Ishikawa (cell line): ENCODE results near the gene CXCL17.

Experiments
- CEBPB ChIP-seq: IDR thresholded peaks from 2 replicates; pipeline ENCODE4 v1.6.1; 2012
- CREB1 ChIP-seq: IDR thresholded peaks from 2 replicates; pipeline ENCODE4 v1.6.1; 2012; ENCODE audit warnings: low read depth
- EGR1 ChIP-seq: IDR thresholded peaks from 2 replicates; pipeline ENCODE4 v1.6.1; 2012
- EP300 ChIP-seq: IDR thresholded peaks from 2 replicates; pipeline ENCODE4 v1.6.1; 2012; ENCODE audit warnings: borderline replicate concordance
- FOXM1 ChIP-seq: IDR thresholded peaks from 2 replicates; pipeline ENCODE4 v1.6.1; 2012; ENCODE audit warnings: low read depth, borderline replicate concordance
- MAX ChIP-seq: IDR thresholded peaks from 2 replicates; pipeline ENCODE4 v1.6.1; 2012
- NFIC ChIP-seq: IDR thresholded peaks from 2 replicates; pipeline ENCODE4 v1.6.1; 2012
- RAD21 ChIP-seq: IDR thresholded peaks from 2 replicates; pipeline ENCODE4 v1.6.1; 2012; ENCODE audit warnings: low read depth
- TAF1 ChIP-seq: IDR thresholded peaks from 2 replicates; pipeline ENCODE4 v1.6.1; 2012; ENCODE audit warnings: low read depth, mild to moderate bottlenecking
- TCF12 ChIP-seq: IDR thresholded peaks from 2 replicates; pipeline ENCODE4 v1.6.1; 2012; ENCODE audit warnings: low read depth
- TEAD4 ChIP-seq: IDR thresholded peaks from 2 replicates; pipeline ENCODE4 v1.6.1; 2012
- USF1 ChIP-seq: IDR thresholded peaks from 2 replicates; pipeline ENCODE4 v1.6.1; 2012
- YY1 ChIP-seq: IDR thresholded peaks from 2 replicates; pipeline ENCODE4 v1.6.1; 2012; ENCODE audit warnings: low read depth
- ZBTB7A ChIP-seq: IDR thresholded peaks from 2 replicates; pipeline ENCODE4 v1.6.1; 2012; ENCODE audit warnings: low read depth
- TF ChIP-seq, protein P1 (sequence below): IDR thresholded peaks from 2 replicates; pipeline ENCODE4 v1.6.1; 2012; ENCODE audit warnings: low read depth, mild to moderate bottlenecking

Gene CXCL17

DNA sequence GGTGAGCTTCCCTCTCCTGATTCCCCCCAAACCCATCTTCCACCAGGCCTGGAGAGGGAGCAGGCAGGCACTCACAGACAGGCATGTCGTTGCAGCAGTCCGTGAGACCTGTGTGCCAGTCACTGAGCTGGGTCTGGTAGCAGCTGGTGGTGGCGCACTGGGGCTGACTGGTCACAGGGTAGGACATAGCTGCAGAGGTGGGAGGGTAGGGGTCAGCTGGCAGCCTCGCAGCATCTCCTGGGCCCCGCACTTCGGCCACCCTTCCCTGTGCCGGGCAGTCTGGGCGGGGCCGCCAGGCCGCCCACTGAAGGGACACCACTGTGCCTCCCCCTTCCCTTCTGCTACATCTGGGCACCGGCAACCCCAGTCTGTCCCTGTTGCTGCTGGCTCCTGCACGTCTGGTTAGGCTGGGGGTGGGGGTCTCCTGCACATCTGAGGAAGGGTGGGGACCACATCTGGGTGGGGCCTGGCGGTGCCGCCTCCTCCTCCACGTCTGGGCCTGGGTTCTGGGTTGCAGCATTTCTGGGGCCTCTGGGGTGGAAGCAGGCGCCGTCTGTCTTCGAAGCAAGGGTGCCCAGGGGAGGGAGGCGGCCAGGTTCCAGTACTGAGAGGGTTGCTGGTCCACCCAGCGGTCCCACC lies 53.8 kb downstream of the CXCL17 start:
- TF ChIP-seq EP300, result no peak
- no peak for TF ChIP-seq CREB1
- no peak for TF ChIP-seq TEAD4
- TF ChIP-seq TCF12, result no peak
- TF ChIP-seq, protein P1, sequence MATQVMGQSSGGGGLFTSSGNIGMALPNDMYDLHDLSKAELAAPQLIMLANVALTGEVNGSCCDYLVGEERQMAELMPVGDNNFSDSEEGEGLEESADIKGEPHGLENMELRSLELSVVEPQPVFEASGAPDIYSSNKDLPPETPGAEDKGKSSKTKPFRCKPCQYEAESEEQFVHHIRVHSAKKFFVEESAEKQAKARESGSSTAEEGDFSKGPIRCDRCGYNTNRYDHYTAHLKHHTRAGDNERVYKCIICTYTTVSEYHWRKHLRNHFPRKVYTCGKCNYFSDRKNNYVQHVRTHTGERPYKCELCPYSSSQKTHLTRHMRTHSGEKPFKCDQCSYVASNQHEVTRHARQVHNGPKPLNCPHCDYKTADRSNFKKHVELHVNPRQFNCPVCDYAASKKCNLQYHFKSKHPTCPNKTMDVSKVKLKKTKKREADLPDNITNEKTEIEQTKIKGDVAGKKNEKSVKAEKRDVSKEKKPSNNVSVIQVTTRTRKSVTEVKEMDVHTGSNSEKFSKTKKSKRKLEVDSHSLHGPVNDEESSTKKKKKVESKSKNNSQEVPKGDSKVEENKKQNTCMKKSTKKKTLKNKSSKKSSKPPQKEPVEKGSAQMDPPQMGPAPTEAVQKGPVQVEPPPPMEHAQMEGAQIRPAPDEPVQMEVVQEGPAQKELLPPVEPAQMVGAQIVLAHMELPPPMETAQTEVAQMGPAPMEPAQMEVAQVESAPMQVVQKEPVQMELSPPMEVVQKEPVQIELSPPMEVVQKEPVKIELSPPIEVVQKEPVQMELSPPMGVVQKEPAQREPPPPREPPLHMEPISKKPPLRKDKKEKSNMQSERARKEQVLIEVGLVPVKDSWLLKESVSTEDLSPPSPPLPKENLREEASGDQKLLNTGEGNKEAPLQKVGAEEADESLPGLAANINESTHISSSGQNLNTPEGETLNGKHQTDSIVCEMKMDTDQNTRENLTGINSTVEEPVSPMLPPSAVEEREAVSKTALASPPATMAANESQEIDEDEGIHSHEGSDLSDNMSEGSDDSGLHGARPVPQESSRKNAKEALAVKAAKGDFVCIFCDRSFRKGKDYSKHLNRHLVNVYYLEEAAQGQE, result no peak
- TF ChIP-seq NFIC, result no peak
- TF ChIP-seq TAF1, result no peak
- TF ChIP-seq RAD21, result no peak
- no peak for TF ChIP-seq MAX
- no peak for TF ChIP-seq EGR1
- TF ChIP-seq YY1, result no peak
- TF ChIP-seq ZBTB7A, result no peak
- no peak for TF ChIP-seq CEBPB
- TF ChIP-seq FOXM1, result no peak
- TF ChIP-seq USF1, result no peak

- TF ChIP-seq ZBTB7A (no peak), TCF12 (no peak), RAD21 (peak; percentile 25; the same call in 1 of the 2 replicates), NFIC (peak; percentile 34; the same call in 1 of the 2 replicates)
Observed at GRCh38 chr19:42386974-42387707, 55.6 kb downstream of the CXCL17 start.

- TF ChIP-seq, protein P1, result no peak
- TF ChIP-seq USF1 (no peak), ZBTB7A (no peak), CEBPB (no peak), EGR1 (no peak), TEAD4 (no peak), YY1 (no peak), NFIC (no peak), CREB1 (no peak), RAD21 (no peak), EP300 (no peak), MAX (no peak), TCF12 (no peak), TAF1 (no peak), FOXM1 (no peak)
Observed at GRCh38 chr19:42380155-42380554, 62.6 kb downstream of the CXCL17 start.
